Measurements from ENCODE around the gene PREX1. TPM values are rescaled to one million over a fixed set of nuclear protein-coding genes. Genes with fewer than 3 reads are reported as not detected.

PREX1 gene
- total RNA-seq, 4 donors from 2014 or later: 29.7 to 56.3 (median 46.6) TPM

- no peak for TF ChIP-seq CTCF (IDR thresholded peaks at IDR 0.05; ENCODE audit: low read depth)
Observed at GRCh38 chr20:48662711-48663110, 165.1 kb downstream of the PREX1 start.

GRCh38 chr20:48661575-48662455 lies 166.0 kb downstream of the PREX1 start:
- TF ChIP-seq CTCF (IDR thresholded peaks at IDR 0.05; ENCODE audit: low read depth): no peak

- TF ChIP-seq CTCF (IDR thresholded peaks at IDR 0.05; ENCODE audit: low read depth): no peak
Observed at GRCh38 chr20:48660788-48661187, 167.0 kb downstream of the PREX1 start.

- TF ChIP-seq CTCF (IDR thresholded peaks at IDR 0.05; ENCODE audit: low read depth): no peak
Observed at GRCh38 chr20:48659858-48660257, 167.9 kb downstream of the PREX1 start.

GRCh38 chr20:48658505-48658904 lies 169.3 kb downstream of the PREX1 start:
- no peak for TF ChIP-seq CTCF (IDR thresholded peaks at IDR 0.05; ENCODE audit: low read depth)

- TF ChIP-seq CTCF (IDR thresholded peaks at IDR 0.05; ENCODE audit: low read depth): no peak
Observed at GRCh38 chr20:48658198-48658476, 169.7 kb downstream of the PREX1 start.

GRCh38 chr20:48657426-48658197 lies 170.2 kb downstream of the PREX1 start:
- TF ChIP-seq CTCF (IDR thresholded peaks at IDR 0.05; ENCODE audit: low read depth): no peak

Data from subcutaneous adipose tissue (tissue), 4 donors.